ENCODE results near the gene TCEAL3.

The TCEAL3 gene

GRCh38 chrX:103571726-103572125 lies 36.0 kb upstream of the TCEAL3 start:
- no peak overlapping the region for H3K27ac ChIP-seq (ENCODE audit: low read depth, low read length)
- no peaks in the 10 kb centered on the region for H3K27me3 ChIP-seq (ENCODE audit: control insufficient read depth, low read length)
- H3K9me3 ChIP-seq (ENCODE audit: control insufficient read depth, insufficient read depth, low read length), result no peaks in the 10 kb centered on the region
- H3K36me3 ChIP-seq (ENCODE audit: control insufficient read depth, low read length), result no peaks in the 10 kb centered on the region
- no peaks in the 10 kb centered on the region for H4K20me1 ChIP-seq (ENCODE audit: control insufficient read depth, insufficient read depth, low read depth, low read length)
- H3K4me3 ChIP-seq (ENCODE audit: low read length), result no peak overlapping the region
- H3K4me1 ChIP-seq (ENCODE audit: control insufficient read depth, low read length), result no peaks in the 10 kb centered on the region
- no peak overlapping the region for H3K4me2 ChIP-seq (ENCODE audit: low read length)
- TF ChIP-seq CTCF (IDR thresholded peaks at IDR 0.05; ENCODE audit: low read depth, low read length, poor library complexity, severe bottlenecking) (no peak), EZH2phosphoT487 (IDR thresholded peaks at IDR 0.05; ENCODE audit: borderline replicate concordance, low read length) (no peak)
- H3K9me2 ChIP-seq (replicated peaks; ENCODE audit: control insufficient read depth, low read length), result no peaks in the 10 kb centered on the region
- H3F3A ChIP-seq (ENCODE audit: control insufficient read depth, insufficient read depth), result no peaks in the 10 kb centered on the region
- no peaks in the 10 kb centered on the region for H3K79me2 ChIP-seq (ENCODE audit: control insufficient read depth, low read length)

- Histone ChIP-seq H3K36me3 (ENCODE audit: control insufficient read depth, low read length) (no peaks in the 10 kb centered on the region), H3K4me3 (ENCODE audit: low read length) (no peak overlapping the region), H3K9me3 (ENCODE audit: control insufficient read depth, insufficient read depth, low read length) (no peaks in the 10 kb centered on the region), H3K27me3 (ENCODE audit: control insufficient read depth, low read length) (no peaks in the 10 kb centered on the region), H3F3A (ENCODE audit: control insufficient read depth, insufficient read depth) (no peaks in the 10 kb centered on the region), H4K20me1 (ENCODE audit: control insufficient read depth, insufficient read depth, low read depth, low read length) (no peaks in the 10 kb centered on the region), H3K4me2 (ENCODE audit: low read length) (no peak overlapping the region), H3K79me2 (ENCODE audit: control insufficient read depth, low read length) (no peaks in the 10 kb centered on the region), H3K4me1 (ENCODE audit: control insufficient read depth, low read length) (no peaks in the 10 kb centered on the region), H3K9me2 (replicated peaks; ENCODE audit: control insufficient read depth, low read length) (no peaks in the 10 kb centered on the region), H3K27ac (ENCODE audit: low read depth, low read length) (no peak overlapping the region)
- no peak for TF ChIP-seq EZH2phosphoT487 (IDR thresholded peaks at IDR 0.05; ENCODE audit: borderline replicate concordance, low read length)
- no peak for TF ChIP-seq CTCF (IDR thresholded peaks at IDR 0.05; ENCODE audit: low read depth, low read length, poor library complexity, severe bottlenecking)
These were observed 34.6 kb upstream of the TCEAL3 start for GRCh38 chrX:103573202-103573601.

- no peak overlapping the region; the same call in 1 of the 2 replicates for H3K4me3 ChIP-seq (ENCODE audit: low read length)
- H3K9me2 ChIP-seq (replicated peaks; ENCODE audit: control insufficient read depth, low read length), result no peaks in the 10 kb centered on the region
- no peaks in the 10 kb centered on the region for H3F3A ChIP-seq (ENCODE audit: control insufficient read depth, insufficient read depth)
- no peaks in the 10 kb centered on the region for H3K36me3 ChIP-seq (ENCODE audit: control insufficient read depth, low read length)
- 0 out of 2 replicates have a peak, but pooled peaks cover 2% of the 10 kb centered on the region for H3K27me3 ChIP-seq (ENCODE audit: control insufficient read depth, low read length)
- no peaks in the 10 kb centered on the region for H3K79me2 ChIP-seq (ENCODE audit: control insufficient read depth, low read length)
- TF ChIP-seq EZH2phosphoT487 (IDR thresholded peaks at IDR 0.05; ENCODE audit: borderline replicate concordance, low read length), result no peak
- no peak for TF ChIP-seq CTCF (IDR thresholded peaks at IDR 0.05; ENCODE audit: low read depth, low read length, poor library complexity, severe bottlenecking)
- H3K4me2 ChIP-seq (ENCODE audit: low read length), result no peak overlapping the region; the same call in 1 of the 2 replicates
- no peaks in the 10 kb centered on the region for H3K9me3 ChIP-seq (ENCODE audit: control insufficient read depth, insufficient read depth, low read length)
- H3K4me1 ChIP-seq (ENCODE audit: control insufficient read depth, low read length), result no peaks in the 10 kb centered on the region
- H4K20me1 ChIP-seq (ENCODE audit: control insufficient read depth, insufficient read depth, low read depth, low read length), result no peaks in the 10 kb centered on the region
- H3K27ac ChIP-seq (ENCODE audit: low read depth, low read length), result no peak overlapping the region
These were observed 23.2 kb upstream of the TCEAL3 start for GRCh38 chrX:103584596-103584995.

All from DOHH2 (cell line).